GM19372 (cell line): ENCODE data around the gene FOCAD.

ENCODE experiments used
- ATAC-seq: cut with Tn5 transposase; IDR thresholded peaks from one replicate; pipeline ENCODE4 v1.9.1; 2021; ENCODE audit warnings: mild to moderate bottlenecking, low read depth, moderate library complexity; ENCODE audit not compliant: unreplicated experiment

Gene FOCAD

DNA sequence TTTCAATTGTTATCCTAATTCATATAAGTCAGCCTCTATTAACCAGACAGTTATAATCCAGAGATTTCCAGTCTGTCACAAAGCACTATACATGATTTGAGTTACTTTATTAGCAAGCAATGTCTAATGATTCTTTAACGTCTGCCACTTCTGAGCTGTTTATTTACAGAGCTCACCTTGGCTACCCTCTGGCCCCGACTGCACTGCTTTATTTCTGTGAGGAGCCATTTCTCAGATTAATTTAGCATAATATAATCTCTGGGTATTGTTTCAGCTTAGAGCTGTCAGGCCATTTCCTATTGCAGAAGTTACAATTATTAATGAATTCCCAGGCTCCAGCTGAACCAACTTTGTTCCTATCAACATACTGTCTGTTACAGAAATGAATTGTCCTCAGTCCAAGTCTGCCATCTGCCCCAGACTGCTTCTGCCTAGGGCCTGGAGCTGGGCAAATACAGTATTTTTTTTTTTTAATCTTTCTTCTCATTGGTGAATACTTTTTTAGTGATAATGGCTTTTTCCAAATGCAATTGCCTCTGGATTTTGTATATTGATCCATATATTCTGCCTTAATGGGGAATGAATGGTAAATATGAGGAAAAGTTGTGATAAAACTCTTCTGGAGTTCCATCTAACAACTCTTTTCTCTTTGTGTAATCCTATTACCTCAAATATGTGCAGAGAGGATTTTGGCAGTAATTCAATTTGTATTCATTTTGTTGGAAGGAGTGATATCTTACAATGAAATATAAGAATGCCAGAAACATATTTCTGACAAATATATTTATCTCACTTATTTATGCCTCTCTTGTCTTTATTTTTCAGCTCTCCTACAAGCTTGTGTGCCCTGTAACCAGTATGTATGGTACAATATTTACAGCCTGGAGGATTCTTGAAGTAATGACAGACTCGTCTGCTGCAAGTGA lies 104.7 kb downstream of the FOCAD start:
- no peak for ATAC-seq

DNA sequence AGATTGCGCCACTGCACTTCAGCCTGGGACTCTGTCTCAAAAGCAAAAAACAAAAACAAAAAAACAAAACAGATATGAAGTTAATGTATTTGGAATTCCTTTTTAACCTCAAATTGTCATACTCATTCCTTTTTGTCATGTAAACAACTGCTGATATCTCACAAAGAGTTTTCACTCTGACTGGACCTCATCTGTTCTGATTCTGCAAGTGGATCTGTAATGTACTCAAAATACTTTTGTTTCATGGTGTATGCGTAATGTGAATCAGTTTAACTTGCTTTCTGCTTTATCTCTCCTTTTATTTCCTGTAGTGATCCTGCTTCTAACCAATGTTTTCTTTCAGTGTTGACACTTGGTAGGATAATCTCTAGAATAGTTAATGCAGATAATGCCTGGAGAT lies 106.7 kb downstream of the FOCAD start:
- ATAC-seq = no peak

DNA sequence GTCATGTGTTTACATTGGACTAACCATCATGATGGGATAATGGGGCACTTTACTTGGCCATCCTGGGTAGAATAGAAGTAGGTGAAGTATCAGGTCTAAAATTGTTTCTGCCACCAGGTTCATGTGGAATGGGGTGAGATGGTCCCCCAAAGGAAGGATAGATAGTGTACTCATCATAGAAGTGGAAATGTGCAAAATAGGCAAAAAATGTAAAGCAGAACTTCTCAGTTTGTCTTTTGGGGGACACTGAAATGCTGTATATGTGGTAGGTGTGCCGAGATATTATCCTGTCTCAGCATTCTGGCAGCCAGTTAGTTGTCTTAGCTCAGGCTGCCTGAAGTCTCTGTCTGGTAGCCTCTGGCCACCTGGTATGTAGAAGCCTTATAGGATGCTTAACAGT lies 107.6 kb downstream of the FOCAD start:
- no peak for ATAC-seq

DNA sequence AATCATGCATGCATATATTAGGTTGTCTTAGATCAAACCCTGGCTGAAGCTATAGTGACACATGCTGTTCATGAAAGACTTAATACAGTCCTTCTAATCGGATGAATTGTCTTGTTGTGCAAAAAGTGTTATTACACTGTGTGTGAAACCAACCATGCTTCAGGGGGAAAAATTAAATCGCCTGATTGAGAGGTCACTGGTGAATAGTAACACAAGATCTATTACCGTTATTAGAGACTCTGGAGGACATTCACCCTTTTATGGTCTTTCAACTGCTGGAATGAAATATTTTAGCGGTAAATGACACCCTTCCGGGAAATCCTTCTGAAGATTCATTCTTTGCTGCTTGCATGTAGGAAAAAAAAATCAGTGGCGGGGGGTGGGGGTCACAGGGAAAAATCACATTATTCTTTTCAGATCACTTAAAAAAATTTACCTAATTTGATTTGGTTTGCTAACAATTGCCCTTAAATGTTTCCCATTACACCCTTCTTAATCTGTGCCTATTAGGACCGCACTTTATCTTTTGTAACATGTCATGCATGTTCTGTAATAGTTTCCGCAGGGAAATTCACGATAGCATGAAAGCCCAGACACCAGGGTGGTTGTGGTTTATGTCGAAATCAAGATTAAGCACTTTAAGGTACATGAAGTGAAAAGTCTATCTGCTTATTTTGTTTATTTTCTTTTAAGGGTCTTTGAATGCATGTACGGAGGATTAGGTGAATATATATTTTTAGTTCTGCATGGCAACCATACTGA lies 120.6 kb downstream of the FOCAD start:
- no peak for ATAC-seq

DNA sequence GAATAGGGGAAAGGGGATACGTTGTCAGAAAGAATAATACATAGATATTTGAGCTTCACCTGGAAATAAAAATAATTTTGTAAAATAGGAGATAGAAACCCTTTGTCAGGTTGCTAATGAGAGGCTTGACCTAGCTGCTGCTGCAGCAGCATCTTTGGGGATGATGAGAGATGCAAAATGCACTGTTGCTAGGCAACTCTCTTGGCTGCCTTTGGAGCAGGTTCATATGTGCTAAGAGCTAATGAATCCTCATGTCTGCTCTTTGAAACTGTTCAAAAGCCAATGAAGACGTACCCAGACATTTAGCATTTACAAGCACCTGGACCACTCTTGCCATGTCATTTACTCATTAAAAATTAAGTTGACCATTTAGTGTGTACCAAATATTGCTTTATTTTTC lies 121.7 kb downstream of the FOCAD start:
- ATAC-seq = no peak

DNA sequence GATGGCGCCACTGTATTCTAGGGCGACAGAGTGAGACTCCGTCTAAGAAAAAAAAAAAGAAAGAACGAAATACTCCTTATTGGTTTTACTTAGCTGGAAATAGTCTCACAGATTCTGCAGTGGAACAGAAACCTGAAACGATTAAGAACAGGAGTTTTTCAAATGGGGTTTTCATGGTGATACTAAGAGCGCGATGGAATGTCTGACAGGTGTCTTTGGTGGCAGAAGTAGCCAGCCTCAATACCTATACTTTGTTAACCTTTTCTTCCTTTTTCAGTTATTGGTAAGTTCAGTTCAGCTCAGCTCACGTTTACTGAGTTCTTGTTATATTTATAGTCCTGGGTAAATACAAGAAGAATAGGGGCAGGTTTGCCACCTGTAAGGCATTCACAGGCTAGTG lies 123.9 kb downstream of the FOCAD start:
- ATAC-seq = no peak

DNA sequence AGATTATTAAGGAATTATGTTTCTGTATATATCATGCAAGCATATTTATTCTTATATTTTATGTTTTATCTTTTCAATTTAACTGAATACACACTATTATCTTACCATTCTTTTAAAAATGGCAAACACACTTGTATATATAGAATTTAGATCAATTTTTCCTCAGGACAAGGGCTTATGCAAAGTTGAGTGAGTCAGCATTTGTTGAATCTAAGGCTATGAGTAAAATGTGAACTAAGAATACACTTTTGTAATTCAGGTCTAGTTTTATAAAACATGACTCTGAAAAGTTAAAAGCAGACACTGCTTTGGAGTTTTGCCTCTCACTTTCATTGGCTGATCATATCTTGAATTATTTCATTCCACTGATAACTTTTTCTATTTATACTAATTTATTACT lies 127.8 kb downstream of the FOCAD start:
- ATAC-seq = no peak

DNA sequence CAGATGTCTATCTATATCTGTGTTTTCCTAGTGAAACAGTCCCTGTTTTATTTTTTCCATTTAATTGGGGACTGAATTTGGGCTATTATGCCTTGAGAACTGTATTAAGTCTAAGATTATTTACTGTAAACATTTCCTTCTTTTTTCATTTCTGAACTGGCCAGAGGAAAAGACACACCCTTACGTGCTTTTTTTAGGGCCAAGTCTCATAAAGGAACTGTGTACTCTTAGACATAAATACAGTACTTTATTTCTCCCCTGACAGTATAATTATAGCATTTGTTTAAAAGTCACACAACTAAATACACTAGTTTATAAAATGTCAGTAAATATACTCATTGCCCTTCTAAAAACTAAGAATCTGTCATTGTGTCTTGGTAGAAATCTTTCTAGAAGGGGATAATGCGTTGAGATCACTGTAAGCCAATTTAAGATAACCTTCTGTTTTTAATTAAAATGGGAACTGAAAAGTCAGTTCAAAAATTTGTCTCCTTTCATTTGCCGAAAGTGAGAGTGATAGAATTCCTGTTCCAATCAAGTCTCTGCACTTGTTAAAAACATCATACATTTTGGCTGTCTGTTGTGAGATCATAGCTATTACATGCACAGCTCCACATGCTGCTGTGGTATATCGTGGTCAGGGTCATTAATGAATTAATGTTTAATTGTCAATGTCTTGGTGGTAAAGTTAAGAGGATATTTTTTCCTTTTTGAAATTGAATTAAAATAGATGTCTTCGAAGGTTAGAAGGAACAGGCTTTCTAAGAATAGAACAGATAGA lies 132.1 kb downstream of the FOCAD start:
- no peak for ATAC-seq

DNA sequence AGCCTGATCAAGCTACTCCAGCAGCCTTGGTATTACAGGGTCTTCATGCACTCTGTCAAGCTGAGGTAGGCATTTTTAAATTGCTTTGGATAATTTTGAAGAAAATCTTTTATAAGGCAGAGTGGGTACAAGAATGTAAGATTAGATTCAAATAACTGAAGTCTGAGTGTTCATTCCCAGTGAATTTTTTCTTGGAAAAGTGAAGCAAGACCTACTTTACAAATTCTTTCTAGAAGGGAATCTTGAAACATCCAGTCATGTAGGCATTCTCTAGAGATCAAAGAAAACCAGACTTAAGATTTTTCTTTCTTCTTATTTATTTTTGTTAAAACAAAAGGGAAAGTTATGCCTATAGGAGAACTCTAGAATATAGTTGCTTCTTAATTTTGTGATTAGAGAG lies 139.0 kb downstream of the FOCAD start:
- no peak for ATAC-seq

DNA sequence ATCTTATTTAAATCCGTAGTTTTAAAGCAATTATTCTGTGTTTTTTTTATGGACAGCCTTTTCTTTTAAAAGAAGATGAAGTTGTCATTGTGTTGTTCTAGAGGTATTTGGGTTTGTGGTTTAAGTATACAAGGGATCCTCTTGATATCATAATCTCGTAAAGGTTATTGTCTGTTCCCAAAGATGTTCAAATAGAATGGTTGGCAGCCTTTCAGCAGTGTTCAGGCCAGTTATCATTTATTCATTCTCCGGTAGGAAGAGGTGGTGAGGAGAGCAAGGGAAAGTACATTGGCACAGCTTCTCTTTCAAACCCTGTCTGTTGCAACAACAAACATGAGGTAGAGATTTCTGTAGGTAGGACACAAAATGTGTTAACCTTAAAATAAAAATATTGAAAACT lies 147.0 kb downstream of the FOCAD start:
- no peak for ATAC-seq

DNA sequence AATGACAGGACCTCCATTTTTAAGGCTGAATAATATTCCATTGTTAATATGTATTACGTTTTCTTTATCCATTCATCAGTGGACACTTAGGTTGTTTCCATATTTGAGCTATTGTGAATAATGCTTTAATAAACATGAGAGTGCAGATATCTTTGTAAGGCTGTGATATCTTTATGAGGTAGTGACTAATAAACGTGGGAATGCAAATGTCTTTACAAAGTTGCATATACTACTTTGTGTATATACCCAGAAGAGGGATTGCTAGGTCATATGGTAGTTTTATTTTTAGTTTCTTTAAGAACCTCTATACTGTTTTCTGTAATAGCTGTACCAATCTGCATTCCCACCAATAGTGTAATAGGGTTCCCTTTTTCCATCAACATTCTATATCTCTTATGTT lies 148.7 kb downstream of the FOCAD start:
- ATAC-seq = no peak

DNA sequence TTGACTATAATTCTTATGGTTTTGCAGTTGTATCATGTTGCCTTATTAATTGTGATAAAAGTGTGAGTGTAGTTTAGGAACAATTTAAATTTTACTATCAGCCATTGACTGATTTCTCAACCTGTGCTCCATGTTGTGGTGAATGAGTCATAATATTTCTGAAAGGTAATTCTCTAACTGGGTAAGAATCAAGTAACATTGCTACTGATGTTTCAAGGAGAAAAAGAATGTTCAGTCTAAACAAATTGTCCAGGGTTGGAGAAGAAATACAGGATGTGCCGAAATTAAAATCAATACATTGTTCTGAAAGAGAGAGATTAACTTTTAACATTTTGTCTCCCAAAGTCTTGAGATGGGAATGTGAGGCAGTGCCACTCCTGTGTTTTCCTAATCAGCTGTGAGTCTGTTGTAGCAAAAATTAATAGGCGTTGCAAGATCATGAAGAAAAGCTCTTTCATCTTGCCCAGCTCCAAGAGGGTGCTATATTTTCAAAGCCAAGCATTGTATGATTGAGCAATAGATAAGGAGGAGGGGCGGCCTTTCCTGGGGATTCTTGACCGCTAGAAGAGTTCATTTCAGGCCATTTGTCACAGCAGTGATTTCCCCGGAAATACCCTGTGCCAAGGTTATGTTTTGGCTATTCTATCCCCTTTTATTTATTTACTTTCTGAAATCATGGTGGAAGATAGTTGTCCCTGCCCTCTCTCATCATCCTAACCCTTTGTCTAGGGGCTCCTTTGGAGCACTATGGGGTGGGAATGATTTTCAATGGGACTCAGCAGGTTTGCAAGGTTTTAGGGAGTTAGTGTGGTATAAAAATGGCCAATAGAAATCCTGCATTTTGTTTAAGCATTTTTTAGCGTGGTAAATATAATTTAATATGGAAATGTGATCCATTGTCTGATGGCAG lies 151.6 kb downstream of the FOCAD start:
- no peak for ATAC-seq

DNA sequence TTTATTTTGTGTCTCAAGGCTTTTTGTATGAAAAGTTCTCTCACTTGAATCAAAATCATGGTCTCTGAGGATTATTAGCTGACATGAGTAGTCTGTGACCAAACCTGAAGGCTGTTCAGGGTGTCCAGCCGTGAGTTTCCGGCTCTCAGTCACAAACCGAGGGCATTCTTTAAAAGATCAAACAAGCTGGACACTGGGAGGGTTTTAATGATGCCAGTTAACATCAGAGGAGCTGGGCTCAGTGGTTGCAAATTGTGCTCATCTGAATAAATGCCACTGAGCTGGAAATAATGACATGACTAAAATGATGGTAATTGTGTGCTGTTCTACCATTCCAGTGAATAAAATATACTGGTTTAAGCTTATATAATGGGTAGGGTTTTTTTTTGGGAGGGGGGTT lies 153.1 kb downstream of the FOCAD start:
- ATAC-seq = no peak

DNA sequence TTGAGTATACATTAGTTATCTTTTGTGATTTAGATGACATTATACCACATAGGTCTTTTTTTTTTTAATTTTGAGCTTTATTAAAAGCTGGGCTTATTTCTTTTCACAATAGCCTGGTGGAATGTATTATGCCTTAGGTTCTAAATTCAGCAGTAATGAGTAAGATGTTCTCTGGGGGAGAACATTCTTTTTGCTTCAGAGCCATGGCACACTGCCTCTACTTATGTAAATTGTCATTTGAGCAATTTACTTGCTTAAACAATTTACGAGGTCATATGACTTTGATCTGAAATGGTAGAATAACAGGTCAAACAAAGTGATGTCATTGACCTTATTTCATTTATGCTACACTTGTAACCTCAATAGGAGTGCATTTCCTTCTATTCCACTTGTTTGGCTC lies 154.2 kb downstream of the FOCAD start:
- no peak for ATAC-seq

DNA sequence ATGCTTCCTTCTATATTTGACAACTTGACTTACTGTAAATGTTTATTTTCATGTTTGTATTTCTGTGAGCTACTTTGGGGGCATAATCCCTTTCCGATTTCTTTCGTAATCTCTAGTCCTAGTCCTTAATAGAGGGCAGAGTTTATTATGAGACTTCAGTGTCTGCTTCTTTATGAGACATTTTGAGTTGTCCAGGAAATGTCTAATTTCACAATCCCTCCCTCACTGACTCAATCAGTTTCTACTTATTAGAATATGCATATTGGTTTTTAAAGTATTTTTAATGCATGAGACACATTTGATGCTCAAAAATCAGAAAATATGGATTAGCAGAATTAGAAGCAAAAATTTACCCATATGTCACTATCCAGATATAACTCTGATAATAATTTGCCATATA lies 160.9 kb downstream of the FOCAD start:
- ATAC-seq = no peak

DNA sequence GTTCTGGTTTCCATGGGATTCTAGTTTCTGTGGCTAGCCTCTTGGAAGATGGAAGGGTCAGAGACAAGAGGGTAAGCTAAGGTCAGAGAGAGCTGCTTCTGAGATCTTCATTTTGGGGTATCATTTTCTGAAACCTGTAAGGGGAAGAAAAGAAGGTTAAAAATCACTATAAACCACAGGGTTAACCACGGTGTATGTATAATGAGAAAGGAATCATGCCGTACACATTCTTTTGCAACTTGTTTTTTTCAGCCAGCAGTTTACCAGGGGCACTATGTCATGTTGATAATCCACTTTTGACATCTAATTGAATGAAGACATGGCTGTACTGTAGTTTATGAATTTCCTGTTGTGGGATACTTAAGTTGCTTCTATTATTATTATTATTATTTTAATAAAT lies 164.4 kb downstream of the FOCAD start:
- ATAC-seq = no peak

DNA sequence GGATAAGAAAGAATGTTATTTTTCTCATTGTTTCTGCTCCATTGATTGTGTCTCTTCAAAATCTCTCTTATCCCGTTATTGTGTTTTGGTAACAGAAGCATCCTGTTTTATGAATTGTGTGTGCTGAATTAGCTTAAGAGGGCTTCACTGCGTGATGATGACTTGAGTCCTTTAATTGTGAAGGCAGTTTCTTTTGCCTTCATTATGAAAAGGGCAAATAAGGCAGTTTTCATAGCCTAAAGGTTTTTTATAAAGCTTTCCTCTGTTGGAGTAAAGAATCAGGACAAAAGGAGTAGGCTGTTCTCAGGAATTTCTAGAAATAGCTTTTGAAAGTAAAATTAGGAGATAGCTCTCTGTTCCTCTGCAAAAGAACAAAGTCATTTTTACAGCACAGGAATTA lies 169.8 kb downstream of the FOCAD start:
- no peak for ATAC-seq

DNA sequence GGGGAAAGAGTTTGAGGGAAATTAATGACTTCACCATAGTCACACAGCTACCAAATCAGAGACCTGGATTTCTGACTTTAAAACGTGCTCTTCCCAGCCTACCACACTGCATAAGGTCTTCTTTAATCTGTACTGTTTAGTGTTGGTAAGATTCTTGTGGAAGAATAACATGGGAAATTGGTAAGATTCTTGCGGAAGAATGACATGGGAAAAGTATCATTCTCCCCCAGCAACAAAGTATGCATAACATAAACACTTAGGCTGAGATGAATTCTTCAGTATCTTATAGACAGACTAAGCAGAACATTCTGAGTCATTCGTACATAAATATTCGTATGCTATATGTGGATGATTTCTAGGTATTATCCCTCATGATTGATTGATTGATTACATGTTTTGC lies 170.4 kb downstream of the FOCAD start:
- no peak for ATAC-seq

DNA sequence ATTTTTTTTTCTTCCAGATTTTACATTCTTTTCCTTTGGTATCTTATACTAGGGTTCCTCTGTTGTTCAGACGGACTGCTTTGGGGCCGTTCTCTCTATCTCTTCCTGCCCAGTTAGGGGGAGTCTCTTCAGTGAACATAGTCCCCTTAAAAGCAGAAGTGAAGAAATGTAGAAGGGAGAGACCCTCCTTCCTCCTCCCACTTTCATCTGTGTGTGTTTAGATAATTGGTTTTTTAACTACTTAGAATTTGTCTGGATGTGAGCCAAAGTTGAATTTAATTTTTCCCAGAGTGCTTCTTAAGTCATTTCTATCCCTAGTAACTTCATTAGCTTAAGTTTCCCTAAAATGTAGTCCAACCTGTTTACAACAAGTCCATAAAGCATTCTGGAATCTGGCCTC lies 179.9 kb downstream of the FOCAD start:
- no peak for ATAC-seq

DNA sequence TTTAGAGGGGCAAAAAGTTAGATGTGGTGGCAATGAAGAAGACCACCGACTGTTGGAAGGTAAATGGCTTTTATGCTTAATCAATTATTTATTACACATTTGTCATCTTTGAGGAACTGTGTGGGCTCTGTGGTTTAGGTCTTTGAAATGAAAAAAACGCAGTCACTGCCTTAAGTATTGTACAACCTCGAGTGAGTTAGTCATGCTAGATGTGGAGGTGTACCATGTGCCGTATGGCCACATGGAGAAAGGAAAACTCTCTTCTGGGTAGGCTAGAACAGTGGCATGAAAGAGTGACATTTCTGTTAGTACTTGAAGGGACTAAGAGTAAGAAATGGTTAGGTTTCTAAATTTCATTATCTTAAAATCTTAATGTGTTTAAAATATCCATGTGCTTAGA lies 181.3 kb downstream of the FOCAD start:
- ATAC-seq = no peak
